PFSK-1 (cell line): ENCODE measurements around the gene DRD2.

Experiments used
- SIN3A ChIP-seq: IDR thresholded peaks from 2 replicates; pipeline ENCODE4 v1.6.1; 2012; ENCODE audit warnings: mild to moderate bottlenecking, low read length, moderate library complexity, borderline replicate concordance; ENCODE audit not compliant: insufficient read depth
- TAF1 ChIP-seq: IDR thresholded peaks from 2 replicates; pipeline ENCODE4 v1.6.1; 2012; ENCODE audit warnings: low read length, control low read depth, borderline replicate concordance; ENCODE audit not compliant: insufficient read depth

- TF ChIP-seq SIN3A, result no peak
- no peak for TF ChIP-seq TAF1
Observed at GRCh38 chr11:113419454-113420003, 55.7 kb downstream of the DRD2 start.
